ENCODE data around the gene IKBKE. TPM values are rescaled to one million over a fixed set of nuclear protein-coding genes. Genes with fewer than 3 reads are reported as not detected.

The IKBKE gene
- polyA plus RNA-seq, 1 donor from 2014 or later = not detected

DNA sequence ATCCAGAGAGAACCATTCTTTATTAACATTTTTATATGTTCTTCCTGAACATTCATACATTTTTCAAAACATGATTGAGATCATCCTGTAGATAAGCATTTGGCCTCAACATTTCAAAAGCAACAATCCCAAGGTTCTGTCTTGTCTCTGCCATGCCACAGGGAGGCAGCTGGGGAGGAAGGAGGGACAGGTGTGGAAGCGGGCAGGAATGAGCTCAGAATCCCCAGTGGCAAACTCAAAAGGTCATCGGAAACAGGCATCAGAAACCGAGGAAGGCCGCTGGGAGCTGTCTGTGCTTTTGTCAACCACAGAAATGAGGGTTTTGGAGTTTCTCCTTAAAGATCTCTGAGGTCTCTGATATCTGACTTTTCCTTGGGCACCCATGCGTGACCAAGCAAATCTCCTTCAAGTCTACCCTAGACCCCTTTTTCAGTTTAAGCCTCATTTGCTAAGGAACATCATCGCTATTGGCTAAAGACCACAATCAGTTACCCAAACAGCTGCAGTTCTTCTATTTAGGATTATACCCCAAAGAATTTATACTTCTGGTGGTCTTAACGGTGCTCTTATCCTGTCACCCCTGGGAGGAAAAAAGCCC lies 71.1 kb downstream of the IKBKE start:
- H3K4me3 ChIP-seq (ENCODE audit: low read length) = no peak overlapping the region
- no peak overlapping the region for H3K9ac ChIP-seq (ENCODE audit: low read length)
- H3K79me2 ChIP-seq (replicated peaks; ENCODE audit: insufficient read depth, low read length) = no peaks in the 10 kb centered on the region
- no peaks in the 10 kb centered on the region for H3K9me2 ChIP-seq (ENCODE audit: insufficient read depth, low read length)
- H3K9me3 ChIP-seq (ENCODE audit: low read length) = no peaks in the 10 kb centered on the region
- H3K4me2 ChIP-seq (ENCODE audit: low read length) = no peak overlapping the region
- no peaks in the 10 kb centered on the region for H3F3A ChIP-seq (ENCODE audit: insufficient read depth, low read length, poor library complexity, severe bottlenecking)
- H4K20me1 ChIP-seq (ENCODE audit: insufficient read depth) = no peaks in the 10 kb centered on the region
- no peaks in the 10 kb centered on the region for H3K36me3 ChIP-seq (ENCODE audit: insufficient read depth, low read length)
- H2AFZ ChIP-seq (ENCODE audit: low read depth, low read length) = no peak overlapping the region
- no peaks in the 10 kb centered on the region for H3K27me3 ChIP-seq (ENCODE audit: insufficient read depth, low read depth, low read length)
- no peak overlapping the region for H3K27ac ChIP-seq (ENCODE audit: low read length)
- TF ChIP-seq EP300 (conservative IDR thresholded peaks at IDR 0.05; ENCODE audit: poor library complexity, severe bottlenecking) (no peak), TAF1 (IDR thresholded peaks at IDR 0.05; ENCODE audit: low read depth) (no peak), SMC3 (conservative IDR thresholded peaks at IDR 0.05; ENCODE audit: poor library complexity) (no peak), POLR2AphosphoS5 (IDR thresholded peaks at IDR 0.05) (no peak), EZH2 (IDR thresholded peaks at IDR 0.05; ENCODE audit: borderline replicate concordance, insufficient read depth, low read length, poor library complexity, severe bottlenecking) (no peak), MXI1 (conservative IDR thresholded peaks at IDR 0.05; ENCODE audit: poor library complexity, severe bottlenecking) (no peak), RAD21 (conservative IDR thresholded peaks at IDR 0.05) (no peak)
- TF ChIP-seq, protein P1, sequence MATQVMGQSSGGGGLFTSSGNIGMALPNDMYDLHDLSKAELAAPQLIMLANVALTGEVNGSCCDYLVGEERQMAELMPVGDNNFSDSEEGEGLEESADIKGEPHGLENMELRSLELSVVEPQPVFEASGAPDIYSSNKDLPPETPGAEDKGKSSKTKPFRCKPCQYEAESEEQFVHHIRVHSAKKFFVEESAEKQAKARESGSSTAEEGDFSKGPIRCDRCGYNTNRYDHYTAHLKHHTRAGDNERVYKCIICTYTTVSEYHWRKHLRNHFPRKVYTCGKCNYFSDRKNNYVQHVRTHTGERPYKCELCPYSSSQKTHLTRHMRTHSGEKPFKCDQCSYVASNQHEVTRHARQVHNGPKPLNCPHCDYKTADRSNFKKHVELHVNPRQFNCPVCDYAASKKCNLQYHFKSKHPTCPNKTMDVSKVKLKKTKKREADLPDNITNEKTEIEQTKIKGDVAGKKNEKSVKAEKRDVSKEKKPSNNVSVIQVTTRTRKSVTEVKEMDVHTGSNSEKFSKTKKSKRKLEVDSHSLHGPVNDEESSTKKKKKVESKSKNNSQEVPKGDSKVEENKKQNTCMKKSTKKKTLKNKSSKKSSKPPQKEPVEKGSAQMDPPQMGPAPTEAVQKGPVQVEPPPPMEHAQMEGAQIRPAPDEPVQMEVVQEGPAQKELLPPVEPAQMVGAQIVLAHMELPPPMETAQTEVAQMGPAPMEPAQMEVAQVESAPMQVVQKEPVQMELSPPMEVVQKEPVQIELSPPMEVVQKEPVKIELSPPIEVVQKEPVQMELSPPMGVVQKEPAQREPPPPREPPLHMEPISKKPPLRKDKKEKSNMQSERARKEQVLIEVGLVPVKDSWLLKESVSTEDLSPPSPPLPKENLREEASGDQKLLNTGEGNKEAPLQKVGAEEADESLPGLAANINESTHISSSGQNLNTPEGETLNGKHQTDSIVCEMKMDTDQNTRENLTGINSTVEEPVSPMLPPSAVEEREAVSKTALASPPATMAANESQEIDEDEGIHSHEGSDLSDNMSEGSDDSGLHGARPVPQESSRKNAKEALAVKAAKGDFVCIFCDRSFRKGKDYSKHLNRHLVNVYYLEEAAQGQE (IDR thresholded peaks at IDR 0.05; ENCODE audit: borderline replicate concordance) = no peak
- TF ChIP-seq, protein P2, sequence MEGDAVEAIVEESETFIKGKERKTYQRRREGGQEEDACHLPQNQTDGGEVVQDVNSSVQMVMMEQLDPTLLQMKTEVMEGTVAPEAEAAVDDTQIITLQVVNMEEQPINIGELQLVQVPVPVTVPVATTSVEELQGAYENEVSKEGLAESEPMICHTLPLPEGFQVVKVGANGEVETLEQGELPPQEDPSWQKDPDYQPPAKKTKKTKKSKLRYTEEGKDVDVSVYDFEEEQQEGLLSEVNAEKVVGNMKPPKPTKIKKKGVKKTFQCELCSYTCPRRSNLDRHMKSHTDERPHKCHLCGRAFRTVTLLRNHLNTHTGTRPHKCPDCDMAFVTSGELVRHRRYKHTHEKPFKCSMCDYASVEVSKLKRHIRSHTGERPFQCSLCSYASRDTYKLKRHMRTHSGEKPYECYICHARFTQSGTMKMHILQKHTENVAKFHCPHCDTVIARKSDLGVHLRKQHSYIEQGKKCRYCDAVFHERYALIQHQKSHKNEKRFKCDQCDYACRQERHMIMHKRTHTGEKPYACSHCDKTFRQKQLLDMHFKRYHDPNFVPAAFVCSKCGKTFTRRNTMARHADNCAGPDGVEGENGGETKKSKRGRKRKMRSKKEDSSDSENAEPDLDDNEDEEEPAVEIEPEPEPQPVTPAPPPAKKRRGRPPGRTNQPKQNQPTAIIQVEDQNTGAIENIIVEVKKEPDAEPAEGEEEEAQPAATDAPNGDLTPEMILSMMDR (IDR thresholded peaks at IDR 0.05; ENCODE audit: poor library complexity, severe bottlenecking) = no peak

DNA sequence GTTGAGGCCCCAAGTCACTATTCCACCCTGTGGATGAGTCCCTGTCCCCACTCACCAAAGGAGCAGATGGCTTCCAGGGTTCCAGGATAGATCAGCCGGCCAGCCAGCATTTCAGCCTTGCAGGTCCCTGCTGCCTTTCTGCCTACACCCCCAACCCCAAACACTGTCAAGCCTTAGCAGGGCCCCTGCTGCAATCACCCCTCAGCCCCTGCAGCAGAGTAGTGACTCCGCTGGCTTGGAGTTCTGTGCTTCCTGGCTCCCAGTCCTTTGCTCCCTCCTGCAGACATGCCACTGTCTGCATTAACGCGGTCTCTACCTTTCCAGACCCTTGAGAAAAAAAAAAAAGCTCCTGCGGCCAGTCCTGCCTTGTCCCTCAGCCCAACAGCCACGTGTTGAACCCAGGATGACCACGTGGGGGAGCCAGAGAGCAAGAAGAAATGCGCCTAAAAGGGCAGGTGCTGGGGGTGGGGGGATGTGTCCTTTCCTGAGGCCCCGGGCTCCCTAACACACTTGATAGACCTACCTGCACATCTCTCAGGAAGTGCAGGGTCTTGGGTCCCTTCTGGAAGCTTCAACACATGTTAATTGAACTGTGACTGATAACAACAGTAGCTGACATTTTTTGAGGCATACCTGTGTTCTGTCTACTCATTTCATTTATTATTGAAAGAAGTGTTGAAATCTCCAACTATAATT lies 74.4 kb downstream of the IKBKE start:
- H2AFZ ChIP-seq (ENCODE audit: low read depth, low read length) = no peak overlapping the region
- TF ChIP-seq TAF1 (IDR thresholded peaks at IDR 0.05; ENCODE audit: low read depth) (no peak), POLR2AphosphoS5 (IDR thresholded peaks at IDR 0.05) (no peak), RAD21 (conservative IDR thresholded peaks at IDR 0.05) (peak; percentile 72), EZH2 (IDR thresholded peaks at IDR 0.05; ENCODE audit: borderline replicate concordance, insufficient read depth, low read length, poor library complexity, severe bottlenecking) (no peak), SMC3 (conservative IDR thresholded peaks at IDR 0.05; ENCODE audit: poor library complexity) (peak; percentile 80), MXI1 (conservative IDR thresholded peaks at IDR 0.05; ENCODE audit: poor library complexity, severe bottlenecking) (peak; percentile 24), EP300 (conservative IDR thresholded peaks at IDR 0.05; ENCODE audit: poor library complexity, severe bottlenecking) (no peak)
- TF ChIP-seq, protein P1 (IDR thresholded peaks at IDR 0.05; ENCODE audit: borderline replicate concordance) = no peak
- TF ChIP-seq, protein P2 (IDR thresholded peaks at IDR 0.05; ENCODE audit: poor library complexity, severe bottlenecking) = peak; percentile 79
- no peaks in the 10 kb centered on the region for H3K9me3 ChIP-seq (ENCODE audit: low read length)
- no peaks in the 10 kb centered on the region for H3K79me2 ChIP-seq (replicated peaks; ENCODE audit: insufficient read depth, low read length)
- no peak overlapping the region for H3K27ac ChIP-seq (ENCODE audit: low read length)
- no peaks in the 10 kb centered on the region for H3K36me3 ChIP-seq (ENCODE audit: insufficient read depth, low read length)
- H3K9ac ChIP-seq (ENCODE audit: low read length) = no peak overlapping the region
- no peaks in the 10 kb centered on the region for H4K20me1 ChIP-seq (ENCODE audit: insufficient read depth)
- no peak overlapping the region for H3K4me3 ChIP-seq (ENCODE audit: low read length)
- H3K4me2 ChIP-seq (ENCODE audit: low read length) = no peak overlapping the region
- no peaks in the 10 kb centered on the region for H3K27me3 ChIP-seq (ENCODE audit: insufficient read depth, low read depth, low read length)
- no peaks in the 10 kb centered on the region for H3K9me2 ChIP-seq (ENCODE audit: insufficient read depth, low read length)
- no peaks in the 10 kb centered on the region for H3F3A ChIP-seq (ENCODE audit: insufficient read depth, low read length, poor library complexity, severe bottlenecking)
